Body of pancreas (tissue), 4 donors: ENCODE data around the gene NIPA2. TPM values are rescaled to one million over a fixed set of nuclear protein-coding genes. Genes with fewer than 3 reads are reported as not detected.

Experiments used
- ATAC-seq: fragments of 150-250 bp; one replicate; pipeline ENCODE4 v1.9.1; 2016
- DNase-seq, 4 donors: peaks; one replicate each; pipeline ENCODE4 v3.0.0-alpha.2; 2019
- H3K27ac ChIP-seq, 4 donors: fragments of 200-600 bp; sonication (generic); 1 replicate in 3 of 4; 2 replicates in 1 of 4; pipeline versions ENCODE4 v1.5.1 to v1.6.1; 2016 to 2019; ENCODE audit warnings: mild to moderate bottlenecking in 1 of 4, mixed read lengths in 1 of 4, moderate library complexity in 1 of 4
- H3K27me3 ChIP-seq, 2 donors: fragments of 200-600 bp; sonication (generic); one replicate each; pipeline ENCODE4 v1.6.0; 2016; ENCODE audit warnings: mild to moderate bottlenecking in 1 of 2
- H3K36me3 ChIP-seq, 2 donors: fragments of 200-600 bp; sonication (generic); replicated peaks in 1 of 2; 2 replicates each; pipeline ENCODE4 v1.5.1; 2016; ENCODE audit warnings: low read depth in 2 of 2; ENCODE audit not compliant: insufficient read depth in 1 of 2
- H3K4me1 ChIP-seq: fragments of 200-600 bp; sonication (generic); one replicate; pipeline ENCODE4 v1.6.0; 2016
- H3K4me3 ChIP-seq, 2 donors: fragments of 200-600 bp; sonication (generic); 1 replicate in 1 of 2; 2 replicates in 1 of 2; pipeline ENCODE4 v1.5.1; 2016 to 2019
- H3K9me3 ChIP-seq, 3 donors: fragments of 200-600 bp; sonication (generic); 1 replicate in 2 of 3; 2 replicates in 1 of 3; pipeline ENCODE4 v1.5.1; 2016
- CTCF ChIP-seq, 7 experiments: fragments of 450-650 bp in 4 of 7; fragments of 200-600 bp in 3 of 7; sonication (generic) in 3 of 7; IDR thresholded peaks; one replicate each; pipeline ENCODE4 v1.5.1; 2016 to 2019; ENCODE audit warnings: antibody characterized with exemption in 7 of 7
- POLR2A ChIP-seq, 3 donors: fragments of 450-650 bp; IDR thresholded peaks; one replicate each; pipeline ENCODE4 v1.6.1; 2016; ENCODE audit warnings: antibody characterized with exemption in 3 of 3, mild to moderate bottlenecking in 2 of 3
- WGBS, 2 donors: methylation state at CpG; one replicate each; pipeline ENCODE4 v1.1.5; 2017; 5-methylcytosine and 5-hydroxymethylcytosine counted together
- intact Hi-C: fragments of 100-400 bp; cut with DNase I; formaldehyde crosslinking; loops from one replicate; pipeline ENCODE4 v1.15.1; 2023
- total RNA-seq, 2 donors: library from RNA; depleted of rRNA; stranded (reverse); fragments of >200 nt; gene quantifications; one replicate each; pipeline ENCODE4 v1.1.0, GENCODE V29; 2016

NIPA2 gene
- total RNA-seq, 2 donors from 2014 or later = 21.8 to 37.2 TPM

GRCh38 chr15:22903961-22904534 lies 65.6 kb downstream of the NIPA2 start:
- intact Hi-C loops = no loop called here
- no peaks in the 10 kb centered on the region for H3K9me3 ChIP-seq
- no peak overlapping the region for H3K4me3 ChIP-seq
- peak overlapping the region; percentile 62 to 80 (median 68) for H3K27ac ChIP-seq
- H3K36me3 ChIP-seq = peaks cover 0 to 18% of the 10 kb centered on the region in 2 donors
- DNase-seq = peak; percentile 97 to 100 (median 98)
- H3K27me3 ChIP-seq = no peaks in the 10 kb centered on the region
- TF ChIP-seq POLR2A (IDR thresholded peaks at IDR 0.05) (peak in 2 of 3 donors; percentile 34 to 46), CTCF (IDR thresholded peaks at IDR 0.05) (peak in 4 of 7 experiments; percentile 31 to 41 (median 40))
- WGBS, 2 donors = 30 to 45% methylated on average over 8 to 18 of the region's 19 CpGs
- peaks cover 19% of the 10 kb centered on the region for H3K4me1 ChIP-seq
- ATAC-seq = peak; percentile 97

GRCh38 chr15:22904736-22905135 lies 66.3 kb downstream of the NIPA2 start:
- H3K27ac ChIP-seq = peak overlapping the region; percentile 62 to 80 (median 68)
- intact Hi-C loops = no loop called here
- peaks cover 0 to 22% of the 10 kb centered on the region in 2 donors for H3K36me3 ChIP-seq
- ATAC-seq = peak; percentile 49
- no peak overlapping the region for H3K4me3 ChIP-seq
- 32 to 36% methylated on average over 11 of the region's 11 CpGs for WGBS, 2 donors
- no peaks in the 10 kb centered on the region for H3K9me3 ChIP-seq
- TF ChIP-seq CTCF (IDR thresholded peaks at IDR 0.05) (no peak), POLR2A (IDR thresholded peaks at IDR 0.05) (no peak)
- peaks cover 19% of the 10 kb centered on the region for H3K4me1 ChIP-seq
- DNase-seq = peak; percentile 64 to 76 (median 73)
- no peaks in the 10 kb centered on the region for H3K27me3 ChIP-seq

- DNase-seq (no peak), ATAC-seq (no peak)
- TF ChIP-seq POLR2A (IDR thresholded peaks at IDR 0.05) (no peak), CTCF (IDR thresholded peaks at IDR 0.05) (no peak)
- H3K4me3 ChIP-seq = no peak overlapping the region
- intact Hi-C loops = no loop called here
- no peaks in the 10 kb centered on the region for H3K9me3 ChIP-seq
- peaks cover 19% of the 10 kb centered on the region for H3K4me1 ChIP-seq
- H3K27ac ChIP-seq = no peak overlapping the region
- H3K36me3 ChIP-seq = peaks cover 0 to 43% of the 10 kb centered on the region in 2 donors
- H3K27me3 ChIP-seq = no peaks in the 10 kb centered on the region
- 90 to 96% methylated on average over 9 to 16 of the region's 16 CpGs for WGBS, 2 donors
Observed at GRCh38 chr15:22907161-22907950, 68.9 kb downstream of the NIPA2 start.

GRCh38 chr15:22908830-22909229 lies 70.4 kb downstream of the NIPA2 start:
- 84 to 89% methylated on average over 9 of the region's 9 CpGs for WGBS, 2 donors
- DNase-seq = no peak

More at GRCh38 chr15:22908830-22909229, 70.4 kb downstream of the NIPA2 start:
- H3K9me3 ChIP-seq = no peaks in the 10 kb centered on the region
- intact Hi-C loops = no loop called here
- no peaks in the 10 kb centered on the region for H3K27me3 ChIP-seq
- H3K4me3 ChIP-seq = no peak overlapping the region
- no peak overlapping the region for H3K27ac ChIP-seq
- H3K4me1 ChIP-seq = peaks cover 17% of the 10 kb centered on the region
- peaks cover 4 to 46% of the 10 kb centered on the region in 2 donors for H3K36me3 ChIP-seq
- no peak for ATAC-seq
- TF ChIP-seq POLR2A (IDR thresholded peaks at IDR 0.05) (no peak), CTCF (IDR thresholded peaks at IDR 0.05) (no peak)
